Immature natural killer cell (primary cell): Measurements from ENCODE around the gene PAK5. TPM values are rescaled to one million over a fixed set of nuclear protein-coding genes. Genes with fewer than 3 reads are reported as not detected.

ENCODE experiments used
- DNase-seq, 3 donors: peaks; one replicate each; pipeline ENCODE4 v3.0.0; 2022; ENCODE audit warnings: mixed read lengths in 1 of 3
- H3K27ac Mint-ChIP-seq, 6 donors: one replicate each; pipeline ENCODE4 v1.8.0; 2020; ENCODE audit warnings: mixed read lengths in 6 of 6, mild to moderate bottlenecking in 5 of 6, inconsistent platforms in 4 of 6, moderate library complexity in 3 of 6
- H3K27me3 Mint-ChIP-seq, 3 donors: one replicate each; pipeline ENCODE4 v1.8.0; 2020 to 2021; ENCODE audit warnings: low read depth in 3 of 3, mild to moderate bottlenecking in 3 of 3, mixed read lengths in 3 of 3, moderate library complexity in 3 of 3, inconsistent platforms in 1 of 3
- H3K36me3 Mint-ChIP-seq, 3 donors: one replicate each; pipeline ENCODE4 v1.8.0; 2020; ENCODE audit warnings: mixed read lengths in 3 of 3, inconsistent platforms in 2 of 3, mild to moderate bottlenecking in 2 of 3
- H3K4me1 Mint-ChIP-seq, 2 donors: one replicate each; pipeline ENCODE4 v1.8.0; 2020; ENCODE audit warnings: inconsistent platforms in 2 of 2, mild to moderate bottlenecking in 2 of 2, mixed read lengths in 2 of 2, moderate library complexity in 1 of 2
- H3K4me3 Mint-ChIP-seq, 5 donors: one replicate each; pipeline ENCODE4 v1.8.0; 2020; ENCODE audit warnings: mild to moderate bottlenecking in 5 of 5, mixed read lengths in 5 of 5, inconsistent platforms in 3 of 5, moderate library complexity in 3 of 5
- H3K9me3 Mint-ChIP-seq, 6 donors: one replicate each; pipeline ENCODE4 v1.8.0; 2020; ENCODE audit warnings: mild to moderate bottlenecking in 6 of 6, mixed read lengths in 6 of 6, inconsistent platforms in 4 of 6, moderate library complexity in 3 of 6
- polyA plus RNA-seq, 3 donors: library from polyadenylated mRNA; unstranded; fragments of 300-500 nt; fragmentation: Illumina TruSeq; gene quantifications; one replicate each; pipeline ENCODE4 v1.2.3, GENCODE V29; 2021

PAK5 gene
- polyA plus RNA-seq = not detected

- no peak within 1 kb of the TSS for H3K27ac Mint-ChIP-seq
- peaks cover 5 to 38% (median 9%) of the 10 kb centered on the region in 6 donors for H3K9me3 Mint-ChIP-seq
- H3K4me3 Mint-ChIP-seq = no peak within 1 kb of the TSS
- H3K4me1 Mint-ChIP-seq = no peaks in the 10 kb centered on the region
- no peaks in the 10 kb centered on the region for H3K36me3 Mint-ChIP-seq
- H3K27me3 Mint-ChIP-seq = peaks cover 3 to 14% (median 4%) of the 10 kb centered on the region in 3 donors
- DNase-seq = no peak
Measured at GRCh38 chr20:9838378-9839295, at the start of gene PAK5. Gene PAK5 (minus strand): TSS chr20:9839076. CDS start chr20:9644328, 194,748 bp downstream.

DNA sequence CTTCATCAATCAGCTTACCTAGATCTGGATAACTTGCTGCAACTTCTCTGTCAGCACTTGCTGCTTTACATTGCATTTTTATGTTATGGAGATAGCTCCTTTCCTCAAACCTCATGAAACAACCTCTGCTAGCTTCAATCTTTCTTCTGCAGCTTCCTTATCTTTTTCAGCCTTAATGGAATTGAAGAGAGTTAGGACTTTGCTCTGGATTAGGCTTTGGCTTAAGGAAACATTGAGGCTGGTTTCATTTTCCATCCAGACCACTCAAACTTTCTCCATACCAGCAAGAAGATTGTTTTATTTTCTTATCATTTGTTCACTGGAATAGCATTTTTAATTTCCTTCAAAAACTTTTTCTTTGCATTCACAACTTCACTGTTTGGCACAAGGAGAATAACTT lies 48.8 kb upstream of the PAK5 start:
- H3K27ac Mint-ChIP-seq = no peak overlapping the region
- no peak for DNase-seq
- peaks cover 0 to 20% (median 4%) of the 10 kb centered on the region in 6 donors for H3K9me3 Mint-ChIP-seq
- H3K4me1 Mint-ChIP-seq = no peaks in the 10 kb centered on the region
- H3K36me3 Mint-ChIP-seq = no peaks in the 10 kb centered on the region
- no peak overlapping the region for H3K4me3 Mint-ChIP-seq
- H3K27me3 Mint-ChIP-seq = no peaks in the 10 kb centered on the region

DNA sequence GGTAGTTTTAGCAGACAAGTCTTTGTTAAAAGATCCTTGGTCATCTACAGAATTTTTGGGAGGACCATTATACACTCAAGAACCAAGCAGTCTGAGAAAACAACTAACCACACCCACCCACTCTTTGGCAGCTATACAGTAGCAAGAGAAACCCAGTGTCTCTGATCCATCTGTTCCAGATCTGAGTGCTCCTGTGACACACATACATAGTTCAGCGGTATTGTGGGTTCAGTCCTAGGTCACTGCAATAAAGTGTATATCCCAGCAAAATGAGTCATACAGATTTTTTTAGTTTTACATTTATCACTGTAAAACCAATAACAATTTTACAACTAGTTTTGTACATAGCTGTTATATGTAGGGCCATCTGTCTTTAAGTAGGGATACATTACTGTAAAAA lies 47.4 kb upstream of the PAK5 start:
- Mint-ChIP-seq H3K27me3 (no peaks in the 10 kb centered on the region), H3K4me1 (no peaks in the 10 kb centered on the region), H3K4me3 (no peak overlapping the region), H3K27ac (no peak overlapping the region), H3K36me3 (no peaks in the 10 kb centered on the region), H3K9me3 (peaks cover 0 to 20% (median 4%) of the 10 kb centered on the region in 6 donors)
- no peak for DNase-seq

- Mint-ChIP-seq H3K4me1 (no peaks in the 10 kb centered on the region), H3K36me3 (no peaks in the 10 kb centered on the region), H3K9me3 (peaks cover 0 to 15% (median 3%) of the 10 kb centered on the region in 6 donors), H3K4me3 (no peak overlapping the region), H3K27ac (no peak overlapping the region), H3K27me3 (no peaks in the 10 kb centered on the region)
- DNase-seq = no peak
Measured at GRCh38 chr20:9884666-9885065, 45.8 kb upstream of the PAK5 start.

DNA sequence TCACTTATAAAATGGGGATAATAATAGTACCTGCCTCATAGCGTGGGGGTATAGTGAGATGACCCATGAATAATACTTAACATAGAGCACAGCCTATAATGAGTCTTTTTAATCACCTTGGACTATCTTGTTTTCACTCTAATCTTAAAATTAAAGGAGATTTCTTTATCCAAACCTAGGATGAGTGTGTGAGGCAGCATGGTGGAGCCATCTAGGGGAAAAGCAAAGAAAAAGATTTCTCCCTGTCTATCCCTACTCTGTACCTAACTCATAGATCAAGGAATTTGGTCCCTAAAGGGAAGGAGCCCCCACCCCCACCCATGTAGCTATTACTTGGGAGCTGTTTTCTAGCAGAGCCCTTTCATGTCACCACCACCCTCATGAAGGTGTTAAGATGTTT lies 45.2 kb upstream of the PAK5 start:
- no peak overlapping the region for H3K27ac Mint-ChIP-seq
- no peak overlapping the region for H3K4me3 Mint-ChIP-seq
- H3K9me3 Mint-ChIP-seq = peaks cover 0 to 9% (median 2%) of the 10 kb centered on the region in 6 donors
- DNase-seq = no peak
- H3K36me3 Mint-ChIP-seq = no peaks in the 10 kb centered on the region
- H3K27me3 Mint-ChIP-seq = no peaks in the 10 kb centered on the region
- no peaks in the 10 kb centered on the region for H3K4me1 Mint-ChIP-seq

GRCh38 chr20:9877932-9878495 lies 39.1 kb upstream of the PAK5 start:
- Mint-ChIP-seq H3K27ac (no peak overlapping the region), H3K27me3 (peaks cover 0 to 3% (median 0%) of the 10 kb centered on the region in 3 donors), H3K9me3 (peaks cover 0 to 7% (median 0%) of the 10 kb centered on the region in 6 donors), H3K4me3 (no peak overlapping the region), H3K36me3 (no peaks in the 10 kb centered on the region), H3K4me1 (no peaks in the 10 kb centered on the region)
- no peak for DNase-seq

DNA sequence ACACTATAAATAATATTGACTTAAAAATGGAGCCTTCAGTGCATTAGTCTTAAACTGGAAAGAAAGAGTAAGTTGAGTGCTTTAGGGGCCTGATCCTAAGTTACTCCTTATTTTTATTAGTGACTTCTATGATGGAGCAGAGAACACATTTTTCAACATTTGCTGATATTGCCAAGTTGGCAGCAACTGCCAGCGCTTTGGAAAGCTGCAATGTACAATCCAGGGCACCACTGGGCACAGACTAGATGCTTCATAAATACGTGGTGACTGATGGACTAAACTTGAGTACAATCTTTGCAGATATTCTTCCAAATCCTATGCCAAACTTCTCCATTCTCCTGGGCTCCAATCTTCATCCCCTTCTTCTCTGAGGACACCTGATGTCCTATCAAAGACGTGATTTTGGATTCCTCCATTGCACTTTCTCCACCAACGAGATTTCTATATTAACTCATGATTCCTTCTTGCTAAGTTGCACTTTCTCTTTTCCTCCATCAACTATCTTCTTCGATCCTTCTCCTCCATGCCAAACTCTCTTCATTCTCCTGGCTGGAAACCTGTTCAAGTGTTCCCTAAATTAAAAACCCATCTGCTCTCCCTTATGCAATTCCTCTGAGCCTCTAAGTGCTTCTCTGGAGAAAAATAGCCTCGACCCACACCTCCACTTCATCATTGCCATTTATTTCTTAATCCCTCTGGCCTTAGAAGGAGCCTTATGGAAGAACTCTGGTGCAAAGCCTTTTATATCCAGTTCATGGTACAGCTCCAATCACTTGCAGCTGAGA lies 28.5 kb upstream of the PAK5 start:
- Mint-ChIP-seq H3K4me3 (no peak overlapping the region), H3K4me1 (no peaks in the 10 kb centered on the region), H3K36me3 (no peaks in the 10 kb centered on the region), H3K9me3 (peaks cover 0 to 7% (median 2%) of the 10 kb centered on the region in 6 donors), H3K27me3 (peaks cover 2 to 5% (median 3%) of the 10 kb centered on the region in 3 donors), H3K27ac (no peak overlapping the region)
- DNase-seq = no peak

GRCh38 chr20:9852566-9852965 lies 13.7 kb upstream of the PAK5 start:
- no peaks in the 10 kb centered on the region for H3K4me1 Mint-ChIP-seq
- no peak overlapping the region for H3K4me3 Mint-ChIP-seq
- H3K27me3 Mint-ChIP-seq = no peaks in the 10 kb centered on the region
- peaks cover 0 to 8% (median 0%) of the 10 kb centered on the region in 6 donors for H3K9me3 Mint-ChIP-seq
- H3K27ac Mint-ChIP-seq = no peak overlapping the region
- H3K36me3 Mint-ChIP-seq = no peaks in the 10 kb centered on the region
- DNase-seq = no peak

DNA sequence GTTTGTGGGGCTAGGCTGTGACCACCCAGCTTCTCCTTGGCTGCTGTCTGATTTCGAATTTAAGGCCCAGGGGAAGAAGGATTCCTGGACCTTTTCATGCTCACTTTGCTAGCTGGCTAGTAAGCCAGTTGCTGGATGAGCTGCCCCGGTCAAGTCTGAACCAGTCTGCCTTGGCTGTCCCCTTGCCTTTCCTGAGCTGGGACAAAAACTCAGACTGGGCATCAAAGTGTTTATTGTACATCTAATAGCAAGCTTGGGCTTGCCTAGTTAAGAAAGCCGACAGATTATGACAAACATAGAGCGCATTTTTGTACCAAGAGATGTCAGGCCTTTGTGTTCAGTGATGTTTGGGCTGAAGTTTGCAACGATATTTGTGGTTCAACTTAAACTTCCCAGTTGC lies 750 bp upstream of the PAK5 start:
- peaks cover 5 to 38% (median 9%) of the 10 kb centered on the region in 6 donors for H3K9me3 Mint-ChIP-seq
- H3K27me3 Mint-ChIP-seq = peaks cover 3 to 14% (median 4%) of the 10 kb centered on the region in 3 donors
- no peak for DNase-seq
- no peaks in the 10 kb centered on the region for H3K36me3 Mint-ChIP-seq
- H3K4me3 Mint-ChIP-seq = no peak overlapping the region
- no peaks in the 10 kb centered on the region for H3K4me1 Mint-ChIP-seq
- H3K27ac Mint-ChIP-seq = no peak overlapping the region

GRCh38 chr20:9838035-9838377 lies 870 bp downstream of the PAK5 start:
- H3K36me3 Mint-ChIP-seq = no peaks in the 10 kb centered on the region
- H3K27ac Mint-ChIP-seq = no peak overlapping the region

GRCh38 chr20:9837634-9838033 lies 1.2 kb downstream of the PAK5 start:
- Mint-ChIP-seq H3K4me3 (no peak overlapping the region), H3K4me1 (no peaks in the 10 kb centered on the region), H3K27ac (no peak overlapping the region), H3K27me3 (peaks cover 2 to 14% (median 3%) of the 10 kb centered on the region in 3 donors), H3K36me3 (no peaks in the 10 kb centered on the region), H3K9me3 (peaks cover 5 to 33% (median 9%) of the 10 kb centered on the region in 6 donors)
- no peak for DNase-seq

More at GRCh38 chr20:9838035-9838377, 870 bp downstream of the PAK5 start:
- no peak for DNase-seq
- Mint-ChIP-seq H3K9me3 (peaks cover 5 to 37% (median 9%) of the 10 kb centered on the region in 6 donors), H3K4me3 (no peak overlapping the region), H3K27me3 (peaks cover 3 to 14% (median 4%) of the 10 kb centered on the region in 3 donors), H3K4me1 (no peaks in the 10 kb centered on the region)

DNA sequence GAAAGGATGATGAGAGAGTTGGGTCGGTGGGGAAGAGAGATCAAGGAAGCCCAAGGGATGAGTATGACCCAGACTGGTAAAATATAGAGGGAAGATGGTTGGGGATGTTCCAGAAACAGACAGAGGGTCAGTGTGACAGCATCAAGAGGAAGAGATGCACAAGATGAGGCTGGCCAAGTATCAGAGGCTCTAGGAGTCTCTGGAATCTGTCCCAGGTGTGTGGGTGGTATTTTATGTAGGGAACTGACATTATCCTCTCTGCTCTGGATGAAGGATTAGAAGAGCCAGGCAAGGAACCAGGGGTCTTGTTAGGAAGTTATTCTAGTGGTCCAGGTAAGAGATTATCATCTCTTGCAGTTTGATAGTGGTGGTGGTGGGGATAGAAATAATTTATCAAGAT lies 3.6 kb downstream of the PAK5 start:
- Mint-ChIP-seq H3K4me1 (no peaks in the 10 kb centered on the region), H3K4me3 (no peak overlapping the region), H3K9me3 (peaks cover 2 to 18% (median 5%) of the 10 kb centered on the region in 6 donors), H3K27me3 (peaks cover 2 to 14% (median 2%) of the 10 kb centered on the region in 3 donors), H3K27ac (no peak overlapping the region), H3K36me3 (no peaks in the 10 kb centered on the region)
- DNase-seq = no peak

GRCh38 chr20:9831032-9831431 lies 7.8 kb downstream of the PAK5 start:
- no peak for DNase-seq
- Mint-ChIP-seq H3K36me3 (peaks cover 0 to 4% (median 0%) of the 10 kb centered on the region in 3 donors), H3K9me3 (peaks cover 0 to 8% (median 0%) of the 10 kb centered on the region in 6 donors), H3K4me3 (no peak overlapping the region), H3K27ac (no peak overlapping the region), H3K4me1 (no peaks in the 10 kb centered on the region), H3K27me3 (peaks cover 0 to 3% (median 0%) of the 10 kb centered on the region in 3 donors)

DNA sequence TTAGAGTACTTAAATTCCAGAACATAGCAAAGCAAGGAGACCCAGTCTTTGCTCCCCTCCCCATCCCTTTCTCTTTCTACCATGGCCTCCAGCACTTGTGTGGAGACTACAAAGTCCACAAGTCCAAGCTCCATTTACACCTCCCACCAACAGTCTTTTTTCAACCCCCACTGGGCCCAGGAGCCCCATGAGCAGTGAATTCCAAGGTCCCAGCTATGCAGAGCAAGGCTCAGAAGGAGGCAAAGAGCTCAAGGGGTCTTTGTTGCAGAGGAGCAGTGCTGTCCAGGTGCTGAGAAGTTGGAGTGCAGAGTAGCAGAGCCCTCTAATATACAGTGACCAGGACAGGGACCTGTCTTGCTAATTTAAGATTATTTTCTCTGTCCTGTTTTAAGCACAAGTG lies 9.0 kb downstream of the PAK5 start:
- peaks cover 0 to 4% (median 0%) of the 10 kb centered on the region in 3 donors for H3K36me3 Mint-ChIP-seq
- no peaks in the 10 kb centered on the region for H3K4me1 Mint-ChIP-seq
- no peak overlapping the region for H3K4me3 Mint-ChIP-seq
- no peak overlapping the region for H3K27ac Mint-ChIP-seq
- H3K9me3 Mint-ChIP-seq = peaks cover 0 to 8% (median 0%) of the 10 kb centered on the region in 6 donors
- no peaks in the 10 kb centered on the region for H3K27me3 Mint-ChIP-seq
- DNase-seq = no peak
